Activated CD8-positive, alpha-beta T cell treated with anti-CD3 and anti-CD28 coated beads for 36 hours (primary cell): ENCODE results near the gene TRIM40. TPM values are rescaled to one million over a fixed set of nuclear protein-coding genes. Genes with fewer than 3 reads are reported as not detected.
A peak's percentile ranks its signal among the peaks of the same experiment; 100 is the strongest.
"Not testable (repeated sequence)": the region's sequence is repeated elsewhere in the genome, so short reads cannot be mapped to it uniquely, and the experiment has no call there.

ENCODE experiments used
- ATAC-seq: fragments of 200-7000 bp; cut with Tn5 transposase; one replicate; pipeline ENCODE4 v1.10.0; 2021; ENCODE audit warnings: mild to moderate bottlenecking, moderate library complexity
- CTCF ChIA-PET: fragments of 350-600 bp; sonication (Branson Sonifier 250); formaldehyde crosslinking; loops from one replicate; lab custom pipeline; 2021; ENCODE audit warnings: antibody characterized with exemption; lab: Charles Lee
- POLR2A ChIA-PET: fragments of 350-600 bp; sonication (Branson Sonifier 250); formaldehyde crosslinking; loops from one replicate; lab custom pipeline; 2021; ENCODE audit warnings: antibody characterized with exemption; lab: Charles Lee
- DNase-seq: peaks from one replicate; pipeline ENCODE4 v3.0.0-alpha.2; 2020
- H3K27ac Mint-ChIP-seq: one replicate; pipeline ENCODE4 v1.8.0; 2021; ENCODE audit warnings: mild to moderate bottlenecking, mixed read lengths
- H3K27me3 Mint-ChIP-seq: one replicate; pipeline ENCODE4 v1.8.0; 2021; ENCODE audit warnings: mixed read lengths
- H3K36me3 Mint-ChIP-seq: one replicate; pipeline ENCODE4 v1.8.0; 2021; ENCODE audit warnings: low read depth, mixed read lengths
- H3K4me1 Mint-ChIP-seq: one replicate; pipeline ENCODE4 v1.8.0; 2021; ENCODE audit warnings: low read depth, mixed read lengths
- H3K4me3 Mint-ChIP-seq: one replicate; pipeline ENCODE4 v1.8.0; 2021; ENCODE audit warnings: mild to moderate bottlenecking, moderate library complexity, mixed read lengths
- H3K9me3 Mint-ChIP-seq: one replicate; pipeline ENCODE4 v1.8.0; 2021; ENCODE audit warnings: mixed read lengths
- intact Hi-C: fragments of 100-400 bp; cut with micrococcal nuclease; formaldehyde crosslinking; loops from one replicate; pipeline ENCODE4 v1.10.0; 2022
- total RNA-seq, 2 experiments: library from RNA; stranded (reverse); gene quantifications; one replicate each; pipeline ENCODE4 v1.2.3, GENCODE V29; 2021
- TF ChIP-seq, protein P1 (sequence below): fragments of 200-600 bp; IDR thresholded peaks from one replicate; pipeline ENCODE4 v1.8.0; 2022; ENCODE audit warnings: antibody characterized with exemption, mild to moderate bottlenecking

The TRIM40 gene
- total RNA-seq, 2 experiments from 2014 or later: not detected

DNA sequence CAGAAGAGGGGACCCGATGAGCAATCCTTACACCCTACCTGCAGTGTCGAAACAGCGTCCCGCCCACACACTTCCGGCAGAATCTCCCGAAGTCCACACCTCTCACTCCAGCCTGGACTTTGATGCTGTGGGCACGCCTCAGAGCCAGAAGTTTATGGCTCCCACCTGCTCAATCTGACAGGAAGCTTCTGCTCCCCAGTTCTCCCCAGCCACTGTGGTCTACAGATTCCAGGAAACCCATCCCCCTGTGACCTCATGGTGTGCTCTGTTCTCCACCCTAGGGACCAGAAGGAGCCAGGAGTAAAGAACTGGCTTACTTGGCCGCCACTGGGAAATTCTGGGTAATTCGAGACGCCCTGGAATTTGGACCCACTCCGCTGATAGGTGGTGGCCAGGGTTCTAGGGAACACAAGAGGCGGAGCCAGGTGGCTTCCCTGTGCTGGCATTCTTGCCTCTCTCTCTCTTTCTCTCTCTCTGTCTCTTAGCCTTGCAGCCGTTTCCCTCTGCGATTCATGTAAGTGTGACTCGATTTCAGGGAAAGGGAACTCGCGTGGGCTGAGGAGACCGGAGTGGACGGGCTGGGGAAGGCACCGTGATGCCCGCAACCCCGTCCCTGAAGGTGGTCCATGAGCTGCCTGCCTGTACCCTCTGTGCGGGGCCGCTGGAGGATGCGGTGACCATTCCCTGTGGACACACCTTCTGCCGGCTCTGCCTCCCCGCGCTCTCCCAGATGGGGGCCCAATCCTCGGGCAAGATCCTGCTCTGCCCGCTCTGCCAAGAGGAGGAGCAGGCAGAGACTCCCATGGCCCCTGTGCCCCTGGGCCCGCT, 27.4 kb downstream of the TRIM40 start, which contains the start of gene TRIM15:
Gene TRIM15 (plus strand): TSS at position 457 of the 828 bp plus-strand sequence. CDS start 139 bp downstream, at position 596.
- H3K4me3 Mint-ChIP-seq: no peak within 1 kb of the TSS
- intact Hi-C loops: no loop called here
- ChIA-PET POLR2A (no interaction called here), CTCF (interaction anchor here (1.1 kb wide), 1 partner anchor 60 kb away, joined by 5 read pairs; no protein-coding TSS in a partner anchor)
- ATAC-seq (peak; percentile 79), DNase-seq (peak; percentile 84)
- H3K27me3 Mint-ChIP-seq: peaks cover 26% of the 10 kb centered on the region
- H3K9me3 Mint-ChIP-seq: no peaks in the 10 kb centered on the region
- peaks cover 23% of the 10 kb centered on the region for H3K4me1 Mint-ChIP-seq
- TF ChIP-seq, protein P1, sequence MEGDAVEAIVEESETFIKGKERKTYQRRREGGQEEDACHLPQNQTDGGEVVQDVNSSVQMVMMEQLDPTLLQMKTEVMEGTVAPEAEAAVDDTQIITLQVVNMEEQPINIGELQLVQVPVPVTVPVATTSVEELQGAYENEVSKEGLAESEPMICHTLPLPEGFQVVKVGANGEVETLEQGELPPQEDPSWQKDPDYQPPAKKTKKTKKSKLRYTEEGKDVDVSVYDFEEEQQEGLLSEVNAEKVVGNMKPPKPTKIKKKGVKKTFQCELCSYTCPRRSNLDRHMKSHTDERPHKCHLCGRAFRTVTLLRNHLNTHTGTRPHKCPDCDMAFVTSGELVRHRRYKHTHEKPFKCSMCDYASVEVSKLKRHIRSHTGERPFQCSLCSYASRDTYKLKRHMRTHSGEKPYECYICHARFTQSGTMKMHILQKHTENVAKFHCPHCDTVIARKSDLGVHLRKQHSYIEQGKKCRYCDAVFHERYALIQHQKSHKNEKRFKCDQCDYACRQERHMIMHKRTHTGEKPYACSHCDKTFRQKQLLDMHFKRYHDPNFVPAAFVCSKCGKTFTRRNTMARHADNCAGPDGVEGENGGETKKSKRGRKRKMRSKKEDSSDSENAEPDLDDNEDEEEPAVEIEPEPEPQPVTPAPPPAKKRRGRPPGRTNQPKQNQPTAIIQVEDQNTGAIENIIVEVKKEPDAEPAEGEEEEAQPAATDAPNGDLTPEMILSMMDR: no peak
- H3K27ac Mint-ChIP-seq: no peak within 1 kb of the TSS
- H3K36me3 Mint-ChIP-seq: no peaks in the 10 kb centered on the region

DNA sequence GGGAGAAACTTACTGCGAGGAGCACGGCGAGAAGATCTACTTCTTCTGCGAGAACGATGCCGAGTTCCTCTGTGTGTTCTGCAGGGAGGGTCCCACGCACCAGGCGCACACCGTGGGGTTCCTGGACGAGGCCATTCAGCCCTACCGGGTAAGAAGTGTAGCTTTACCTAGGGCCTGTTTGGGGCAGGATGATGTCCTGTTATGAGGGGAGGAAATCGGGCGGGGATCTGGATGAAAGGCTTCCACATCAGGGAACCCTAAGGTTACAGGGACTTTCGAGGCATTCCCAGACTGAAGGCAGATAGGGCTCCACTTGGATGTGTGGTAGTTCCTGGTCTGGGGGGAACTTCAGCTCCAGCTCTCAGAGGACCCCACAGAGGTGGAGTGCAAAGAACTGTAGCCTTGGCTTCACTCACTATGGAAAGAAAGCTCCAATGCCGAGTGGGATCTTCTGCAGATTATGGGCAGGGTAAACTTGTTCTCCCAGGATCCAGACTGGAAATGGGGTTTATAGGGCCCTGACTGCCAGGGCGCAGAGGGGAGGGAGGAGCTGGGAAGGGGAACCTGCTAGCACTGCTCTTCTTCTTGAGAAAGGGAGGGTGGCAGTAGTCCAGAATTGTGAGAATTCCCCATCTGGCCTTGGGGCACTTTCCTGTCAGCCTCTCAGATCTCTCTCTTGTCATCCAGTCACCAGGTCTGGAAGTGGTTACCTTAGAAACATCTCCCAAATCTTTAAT, 28.1 kb downstream of the TRIM40 start:
- Mint-ChIP-seq H3K36me3 (no peaks in the 10 kb centered on the region), H3K27ac (no peak overlapping the region), H3K4me1 (peaks cover 20% of the 10 kb centered on the region), H3K9me3 (no peaks in the 10 kb centered on the region), H3K27me3 (peaks cover 32% of the 10 kb centered on the region), H3K4me3 (no peak overlapping the region)
- ChIA-PET POLR2A (no interaction called here), CTCF (interaction anchor here (1.1 kb wide), 1 partner anchor 60 kb away, joined by 5 read pairs; no protein-coding TSS in a partner anchor)
- intact Hi-C loops: no loop called here
- DNase-seq (no peak), ATAC-seq (no peak)
- TF ChIP-seq, protein P1: no peak

DNA sequence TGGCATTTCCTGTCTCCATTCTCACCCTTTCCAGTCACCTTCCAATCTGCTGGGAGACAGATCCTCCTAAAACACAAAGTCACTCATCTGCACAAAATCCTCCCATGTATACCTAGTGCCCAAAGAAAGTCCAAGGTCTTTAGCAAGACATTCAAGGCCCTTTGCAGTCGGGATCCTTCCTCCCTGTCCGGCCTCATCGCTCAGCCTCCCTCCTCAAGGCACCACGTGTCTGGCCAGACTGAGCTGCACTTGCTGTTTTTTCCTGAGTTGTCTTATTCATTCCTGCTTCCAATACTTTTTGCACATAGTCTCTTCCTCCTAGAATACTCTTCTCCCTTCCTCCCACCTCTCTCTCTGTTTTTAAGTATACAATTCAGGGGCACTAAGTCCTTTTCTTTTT, 28.8 kb downstream of the TRIM40 start:
- no peak overlapping the region for H3K27ac Mint-ChIP-seq
- TF ChIP-seq, protein P1: no peak
- ATAC-seq (no peak), DNase-seq (no peak)
- no peaks in the 10 kb centered on the region for H3K9me3 Mint-ChIP-seq
- H3K27me3 Mint-ChIP-seq: peaks cover 30% of the 10 kb centered on the region
- H3K36me3 Mint-ChIP-seq: no peaks in the 10 kb centered on the region
- peaks cover 20% of the 10 kb centered on the region for H3K4me1 Mint-ChIP-seq
- CTCF ChIA-PET: no interaction called here
- no peak overlapping the region for H3K4me3 Mint-ChIP-seq
- intact Hi-C loops: no loop called here
- POLR2A ChIA-PET: no interaction called here

DNA sequence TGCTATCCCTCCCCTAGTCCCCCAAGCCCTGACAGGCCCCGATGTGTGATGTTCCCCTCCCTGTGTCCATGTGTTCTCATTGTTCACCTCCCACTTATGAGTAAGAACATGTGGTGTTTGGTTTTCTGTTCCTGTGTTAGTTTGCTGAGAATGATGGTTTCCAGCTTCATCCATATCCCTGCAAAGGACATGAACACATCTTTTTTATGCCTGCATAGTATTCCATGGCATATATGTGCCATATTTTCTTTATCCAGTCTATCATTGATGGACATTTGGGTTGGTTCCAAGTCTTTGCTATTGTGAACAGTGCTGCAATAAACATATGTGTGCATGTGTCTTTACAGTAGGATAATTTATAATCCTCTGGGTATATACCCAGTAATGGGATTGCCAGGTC, 29.3 kb downstream of the TRIM40 start:
- H3K9me3 Mint-ChIP-seq, POLR2A ChIA-PET, ATAC-seq, H3K4me3 Mint-ChIP-seq, DNase-seq, H3K36me3 Mint-ChIP-seq, CTCF ChIA-PET, intact Hi-C loops, H3K27ac Mint-ChIP-seq: not testable (repeated sequence)
- peaks cover 32% of the 10 kb centered on the region for H3K27me3 Mint-ChIP-seq
- peaks cover 20% of the 10 kb centered on the region for H3K4me1 Mint-ChIP-seq

DNA sequence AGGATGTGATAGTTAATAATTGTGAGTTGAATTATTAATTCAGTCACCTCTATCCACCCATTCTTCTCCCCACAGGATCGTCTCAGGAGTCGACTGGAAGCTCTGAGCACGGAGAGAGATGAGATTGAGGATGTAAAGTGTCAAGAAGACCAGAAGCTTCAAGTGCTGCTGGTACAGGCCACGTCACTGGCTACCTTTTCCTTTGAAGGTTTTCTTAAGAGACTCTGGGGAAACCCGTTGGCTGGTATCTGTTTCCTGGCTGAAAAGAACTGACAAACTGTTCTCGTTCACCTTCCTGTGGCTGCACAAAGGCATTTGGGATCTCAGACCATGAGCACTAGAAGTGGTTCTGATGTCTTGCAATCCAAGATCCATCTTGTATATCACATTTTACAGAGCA, 31.2 kb downstream of the TRIM40 start:
- DNase-seq (peak; percentile 70), ATAC-seq (peak; percentile 38)
- no peaks in the 10 kb centered on the region for H3K9me3 Mint-ChIP-seq
- TF ChIP-seq, protein P1: no peak
- CTCF ChIA-PET: interaction anchor here (0.9 to 2.8 kb wide), 4 partner anchors 41 to 67 kb away, joined by 3 to 26 read pairs (median 3); no protein-coding TSS in a partner anchor
- H3K27ac Mint-ChIP-seq: no peak overlapping the region
- no peak overlapping the region for H3K4me3 Mint-ChIP-seq
- H3K36me3 Mint-ChIP-seq: no peaks in the 10 kb centered on the region
- POLR2A ChIA-PET: interaction anchor here (1.0 to 1.6 kb wide), 4 partner anchors 20 to 101 kb away, joined by 3 to 4 read pairs (median 3); no protein-coding TSS in a partner anchor
- peaks cover 22% of the 10 kb centered on the region for H3K4me1 Mint-ChIP-seq
- peaks cover 45% of the 10 kb centered on the region for H3K27me3 Mint-ChIP-seq
- intact Hi-C loops: no loop called here
